Measurements from ENCODE around the gene DYNLT2. TPM values are rescaled to one million over a fixed set of nuclear protein-coding genes. Genes with fewer than 3 reads are reported as not detected.

The DYNLT2 gene
- total RNA-seq, 1 donor, result 2.2 TPM

- no peak for TF ChIP-seq CTCF (IDR thresholded peaks at IDR 0.05; ENCODE audit: extremely low read depth, low read depth, low read length)
- Histone ChIP-seq H2AFZ (ENCODE audit: low read length) (no peak overlapping the region), H3K27me3 (ENCODE audit: insufficient read depth, low read length) (no peaks in the 10 kb centered on the region), H3K27ac (ENCODE audit: low read depth, low read length) (peak overlapping the region; percentile 36), H3K79me2 (ENCODE audit: insufficient read depth, low read length) (peaks cover 43% of the 10 kb centered on the region), H3K4me2 (ENCODE audit: insufficient read depth, low read length) (no peak overlapping the region), H4K20me1 (ENCODE audit: insufficient read depth, low read length) (peaks cover 19% of the 10 kb centered on the region), H3K9me3 (ENCODE audit: low read depth, low read length) (no peaks in the 10 kb centered on the region), H3K36me3 (ENCODE audit: insufficient read depth, low read length) (peaks cover 24% of the 10 kb centered on the region), H3K4me3 (ENCODE audit: insufficient read depth, low read length) (no peak overlapping the region), H3K4me1 (ENCODE audit: insufficient read depth, low read length) (peaks cover 15% of the 10 kb centered on the region)
- DNase-seq (ENCODE audit: insufficient read length, low spot score, missing footprints), result no peak
These were observed 32.3 kb downstream of the DYNLT2 start for GRCh38 chr6:169719117-169719516.

- H3K36me3 ChIP-seq (ENCODE audit: insufficient read depth, low read length), result peaks cover 34% of the 10 kb centered on the region
- H3K9me3 ChIP-seq (ENCODE audit: low read depth, low read length), result no peaks in the 10 kb centered on the region
- no peaks in the 10 kb centered on the region for H3K27me3 ChIP-seq (ENCODE audit: insufficient read depth, low read length)
- H3K4me2 ChIP-seq (ENCODE audit: insufficient read depth, low read length), result no peak overlapping the region
- H3K27ac ChIP-seq (ENCODE audit: low read depth, low read length), result no peak overlapping the region
- peaks cover 14% of the 10 kb centered on the region for H3K79me2 ChIP-seq (ENCODE audit: insufficient read depth, low read length)
- H3K4me3 ChIP-seq (ENCODE audit: insufficient read depth, low read length), result no peak overlapping the region
- no peak overlapping the region for H2AFZ ChIP-seq (ENCODE audit: low read length)
- H3K4me1 ChIP-seq (ENCODE audit: insufficient read depth, low read length), result no peaks in the 10 kb centered on the region
- peaks cover 6% of the 10 kb centered on the region for H4K20me1 ChIP-seq (ENCODE audit: insufficient read depth, low read length)
- TF ChIP-seq CTCF (IDR thresholded peaks at IDR 0.05; ENCODE audit: extremely low read depth, low read depth, low read length), result no peak
- no peak for DNase-seq (ENCODE audit: insufficient read length, low spot score, missing footprints)
These were observed 36.8 kb downstream of the DYNLT2 start for GRCh38 chr6:169714595-169714994.

- no peak for TF ChIP-seq CTCF (IDR thresholded peaks at IDR 0.05; ENCODE audit: extremely low read depth, low read depth, low read length)
- peaks cover 37% of the 10 kb centered on the region for H3K36me3 ChIP-seq (ENCODE audit: insufficient read depth, low read length)
- H3K4me3 ChIP-seq (ENCODE audit: insufficient read depth, low read length), result no peak overlapping the region
- no peak for DNase-seq (ENCODE audit: insufficient read length, low spot score, missing footprints)
- no peak overlapping the region for H3K27ac ChIP-seq (ENCODE audit: low read depth, low read length)
- H3K4me2 ChIP-seq (ENCODE audit: insufficient read depth, low read length), result no peak overlapping the region
- no peaks in the 10 kb centered on the region for H3K4me1 ChIP-seq (ENCODE audit: insufficient read depth, low read length)
- no peak overlapping the region for H2AFZ ChIP-seq (ENCODE audit: low read length)
- peaks cover 2% of the 10 kb centered on the region for H4K20me1 ChIP-seq (ENCODE audit: insufficient read depth, low read length)
- H3K79me2 ChIP-seq (ENCODE audit: insufficient read depth, low read length), result peaks cover 10% of the 10 kb centered on the region
- H3K9me3 ChIP-seq (ENCODE audit: low read depth, low read length), result no peaks in the 10 kb centered on the region
- no peaks in the 10 kb centered on the region for H3K27me3 ChIP-seq (ENCODE audit: insufficient read depth, low read length)
These were observed 37.2 kb downstream of the DYNLT2 start for GRCh38 chr6:169714178-169714577.

- Histone ChIP-seq H3K4me1 (ENCODE audit: insufficient read depth, low read length) (peaks cover 3% of the 10 kb centered on the region), H3K4me2 (ENCODE audit: insufficient read depth, low read length) (no peak overlapping the region), H3K27ac (ENCODE audit: low read depth, low read length) (no peak overlapping the region), H3K27me3 (ENCODE audit: insufficient read depth, low read length) (no peaks in the 10 kb centered on the region), H2AFZ (ENCODE audit: low read length) (no peak overlapping the region), H3K4me3 (ENCODE audit: insufficient read depth, low read length) (no peak overlapping the region), H3K9me3 (ENCODE audit: low read depth, low read length) (no peaks in the 10 kb centered on the region), H3K79me2 (ENCODE audit: insufficient read depth, low read length) (peaks cover 2% of the 10 kb centered on the region), H3K36me3 (ENCODE audit: insufficient read depth, low read length) (peaks cover 30% of the 10 kb centered on the region), H4K20me1 (ENCODE audit: insufficient read depth, low read length) (peaks cover 5% of the 10 kb centered on the region)
- no peak for TF ChIP-seq CTCF (IDR thresholded peaks at IDR 0.05; ENCODE audit: extremely low read depth, low read depth, low read length)
- DNase-seq (ENCODE audit: insufficient read length, low spot score, missing footprints), result no peak
These were observed 41.4 kb downstream of the DYNLT2 start for GRCh38 chr6:169710009-169710408.
